K562 (cell line): ENCODE results near the gene PSMC4. TPM values are rescaled to one million over a fixed set of nuclear protein-coding genes. Genes with fewer than 3 reads are reported as not detected.

ENCODE experiments used
- ATAC-seq: fragments of 200-7000 bp; cut with Tn5 transposase; 3 replicates; pipeline ENCODE4 v1.9.1; 2020; ENCODE audit warnings: moderate library complexity
- BruUV-seq: library from RNA; stranded (reverse); fragments of 400-500 nt; replicated peaks from 2 replicates; lab custom pipeline; 2021; lab: Mats Ljungman, UMichigan
- CTCF ChIA-PET: fragments of 300-600 bp; formaldehyde crosslinking; extraction: SDS; loops from one replicate; lab custom pipeline; 2021; ENCODE audit warnings: low intra/inter-chr PET ratio; lab: Yijun Ruan, JAX
- POLR2A ChIA-PET: fragments of 300-600, 350-650 bp; sonication (Branson Sonifier 250); formaldehyde crosslinking; extraction: SDS; loops from one replicate; lab custom pipeline; 2021; ENCODE audit warnings: antibody characterized with exemption, inconsistent platforms; lab: Yijun Ruan, JAX
- DNase-seq, 4 experiments: peaks; one replicate each; pipeline versions ENCODE4 v3.0.0 to v3.0.0-alpha.2; 2011 to 2018; ENCODE audit warnings: low spot score in 3 of 4, mixed read lengths in 3 of 4; ENCODE audit errors: extremely low read depth in 1 of 4
- FAIRE-seq: peaks from 2 replicates; lab custom pipeline; 2011; peaks lifted over from hg19 to GRCh38; lab: Jason Lieb, UNC
- H2AFZ ChIP-seq: 2 replicates; pipeline ENCODE4 v1.6.0; 2011; ENCODE audit warnings: low read depth, low read length, control low read depth, inconsistent platforms
- H3K27ac ChIP-seq: fragments of 200-600 bp; 3 replicates; pipeline ENCODE4 v1.8.0; 2011; ENCODE audit warnings: low read depth, mild to moderate bottlenecking, control low read depth, inconsistent platforms, low read length, moderate library complexity, mixed read lengths; ENCODE audit errors: extremely low read depth
- H3K27me3 ChIP-seq, 2 experiments: fragments of 300-600 bp in 1 of 2; 2 replicates in 1 of 2; 3 replicates in 1 of 2; pipeline versions ENCODE4 v1.6.0 to v1.8.0; 2011; ENCODE audit warnings: inconsistent platforms in 2 of 2, low read length in 2 of 2, mild to moderate bottlenecking in 1 of 2, mixed read lengths in 1 of 2, moderate library complexity in 1 of 2; ENCODE audit not compliant: control insufficient read depth in 2 of 2, insufficient read depth in 2 of 2
- H3K36me3 ChIP-seq: fragments of 300-600 bp; 3 replicates; pipeline ENCODE4 v1.8.0; 2011; ENCODE audit warnings: mild to moderate bottlenecking, low read length, inconsistent platforms; ENCODE audit not compliant: control insufficient read depth, insufficient read depth
- H3K4me1 ChIP-seq, 2 experiments: fragments of 200-600 bp in 1 of 2; replicated peaks in 1 of 2; 2 replicates in 1 of 2; 3 replicates in 1 of 2; pipeline versions ENCODE4 v1.5.1 to v1.8.0; 2011; ENCODE audit warnings: inconsistent platforms in 2 of 2, low read length in 2 of 2, mild to moderate bottlenecking in 1 of 2, mixed read lengths in 1 of 2, moderate library complexity in 1 of 2; ENCODE audit not compliant: control insufficient read depth in 2 of 2, insufficient read depth in 2 of 2
- H3K4me2 ChIP-seq: 2 replicates; pipeline ENCODE4 v1.6.1; 2011; ENCODE audit warnings: low read length, control low read depth, inconsistent platforms, mixed read lengths; ENCODE audit not compliant: insufficient read depth
- H3K4me3 ChIP-seq: fragments of 200-600 bp; sonication (generic), shearing (Covaris generic); 2 replicates; pipeline ENCODE4 v1.5.1; 2016; ENCODE audit warnings: control low read depth, inconsistent platforms
- H3K79me2 ChIP-seq: fragments of 200-600 bp; 3 replicates; pipeline ENCODE4 v1.8.0; 2011; ENCODE audit warnings: low read length, inconsistent platforms; ENCODE audit not compliant: control insufficient read depth, insufficient read depth
- H3K9ac ChIP-seq, 2 experiments: 2 replicates each; pipeline versions ENCODE4 v1.6.0 to v1.6.1; 2011; ENCODE audit warnings: low read depth in 2 of 2, low read length in 2 of 2, control low read depth in 1 of 2, inconsistent platforms in 1 of 2, mild to moderate bottlenecking in 1 of 2, mixed read lengths in 1 of 2; ENCODE audit not compliant: insufficient read depth in 1 of 2
- H3K9me1 ChIP-seq: one replicate; pipeline ENCODE4 v1.6.0; 2011; ENCODE audit warnings: inconsistent platforms, mild to moderate bottlenecking, low read length, moderate library complexity; ENCODE audit not compliant: control insufficient read depth, insufficient read depth
- H3K9me3 ChIP-seq: replicated peaks from 2 replicates; pipeline ENCODE4 v1.5.1; 2011; ENCODE audit warnings: low read depth, low read length, inconsistent platforms; ENCODE audit not compliant: control insufficient read depth, insufficient read depth
- H4K20me1 ChIP-seq: replicated peaks from 2 replicates; pipeline ENCODE4 v1.6.1; 2011; ENCODE audit warnings: low read length, inconsistent platforms, mixed read lengths; ENCODE audit not compliant: control insufficient read depth, insufficient read depth
- CBX3 ChIP-seq, 2 experiments: IDR thresholded peaks; 1 replicate in 1 of 2; 2 replicates in 1 of 2; pipeline ENCODE4 v1.6.1; 2012; ENCODE audit warnings: inconsistent platforms in 2 of 2, low read length in 2 of 2, borderline replicate concordance in 1 of 2, control low read depth in 1 of 2
- PATZ1 ChIP-seq: fragments of 250-450 bp; sonication (Bioruptor Pico); IDR thresholded peaks from 2 replicates; pipeline ENCODE4 v1.5.0; 2020; ENCODE audit warnings: mild to moderate bottlenecking, borderline replicate concordance
- RAD21 ChIP-seq, 2 experiments: fragments of 250-450 bp in 1 of 2; fragments of 450-650 bp in 1 of 2; sonication (Bioruptor Pico) in 1 of 2; formaldehyde crosslinking in 1 of 2; IDR thresholded peaks in 1 of 2; conservative IDR thresholded peaks in 1 of 2; 2 replicates each; pipeline versions ENCODE4 v1.4.0 to v1.8.0; 2020 to 2022; ENCODE audit warnings: mild to moderate bottlenecking in 2 of 2, moderate library complexity in 1 of 2
- RBM25 ChIP-seq: fragments of 200-400 bp; formaldehyde crosslinking; IDR thresholded peaks from 2 replicates; pipeline ENCODE4 v1.6.1; 2018; ENCODE audit warnings: low read length, low read depth, moderate library complexity; ENCODE audit not compliant: severe bottlenecking
- ZNF146 ChIP-seq: IDR thresholded peaks from one replicate; pipeline ENCODE4 v1.6.1; 2018; ENCODE audit warnings: missing compliant biosample characterization; ENCODE audit not compliant: unreplicated experiment
- ZNF24 ChIP-seq: fragments of 450-650 bp; IDR thresholded peaks from 2 replicates; pipeline ENCODE4 v1.6.1; 2016
- ZNF644 ChIP-seq: fragments of 200-800 bp; sonication (Bioruptor generic); IDR thresholded peaks from 2 replicates; pipeline ENCODE4 v1.6.1; 2016; ENCODE audit warnings: low read depth, missing genetic modification characterization, missing compliant biosample characterization
- in situ Hi-C: fragments of 300-500 bp; cut with MboI; formaldehyde crosslinking; loops from 4 replicates; pipeline ENCODE4 v1.15.0; 2018; ENCODE audit warnings: inconsistent platforms, mixed read lengths
- intact Hi-C: fragments of 100-400 bp; cut with micrococcal nuclease; formaldehyde crosslinking; loops from 2 replicates; pipeline ENCODE4 v1.14.2; 2022
- polyA plus RNA-seq, 8 experiments: library from polyadenylated mRNA; depleted of rRNA in 4 of 8; stranded (reverse) in 5 of 8; unstranded in 3 of 8; fragments of >200 nt; fragmentation: Nextera tagmentation in 2 of 8; fragmentation: Illumina TruSeq in 1 of 8; extraction: Ambion mirVana in 2 of 8; extraction: Trizol in 1 of 8; gene quantifications; 2 replicates each; pipeline versions ENCODE4 v1.2.1 to v1.2.3, GENCODE V29; 2011 to 2014; ENCODE audit warnings: inconsistent platforms in 1 of 8, missing spikeins in 1 of 8
- total RNA-seq, 7 experiments: library from RNA; depleted of rRNA in 6 of 7; stranded (reverse); fragments of >200 nt in 6 of 7; fragmentation: Illumina TruSeq in 2 of 7; extraction: Trizol in 2 of 7; gene quantifications; 2 replicates each; pipeline versions ENCODE4 v1.2.1 to v1.2.3, GENCODE V29; 2011 to 2021; ENCODE audit warnings: low replicate concordance in 1 of 7

Gene PSMC4
- total and polyA plus RNA-seq, 9 of the 15 experiments (the other 6 are each of a cell fraction or from before 2014, with no cell fraction given) = 45.9 to 475 (median 142) TPM

GRCh38 chr19:40009674-40010073 lies 38.7 kb downstream of the PSMC4 start:
- Histone ChIP-seq H2AFZ (no peak overlapping the region), H3K4me3 (no peak overlapping the region), H3K36me3 (peaks cover 30% of the 10 kb centered on the region), H3K9ac (no peak overlapping the region), H3K79me2 (no peaks in the 10 kb centered on the region), H3K9me3 (peaks cover 13% of the 10 kb centered on the region), H4K20me1 (no peaks in the 10 kb centered on the region), H3K4me1 (peaks cover 4 to 17% of the 10 kb centered on the region in 2 experiments; a peak in 4 of 5 replicates), H3K9me1 (no peaks in the 10 kb centered on the region), H3K27me3 (no peaks in the 10 kb centered on the region), H3K27ac (no peak overlapping the region), H3K4me2 (no peak overlapping the region)
- intact Hi-C loops (no loop called here), in situ Hi-C loops (no loop called here)
- no peak for DNase-seq
- BruUV-seq = no TSS peak
- FAIRE-seq = no peak
- no peak for TF ChIP-seq PATZ1
- TF ChIP-seq CBX3 (IDR thresholded peaks at IDR 0.05; ENCODE audit: borderline replicate concordance in 1 of 2, low read length in 2 of 2) = 0 out of 3 replicates have a peak, but pooled peaks of 1 of the 2 experiments have one; percentile 12
- TF ChIP-seq RAD21 (CRISPR knock-in tag; conservative IDR thresholded peaks at IDR 0.05 in 1 of 2, IDR thresholded peaks at IDR 0.05 in 1 of 2) = no peak
- TF ChIP-seq ZNF24 = peak; percentile 56; the same call in 1 of the 2 replicates
- no peak for TF ChIP-seq ZNF644 (tag)
- TF ChIP-seq RBM25 = peak; percentile 62
- TF ChIP-seq ZNF146 (CRISPR knock-in tag) = peak; percentile 65
- POLR2A ChIA-PET = no interaction called here
- no peak for ATAC-seq
- CTCF ChIA-PET = no interaction called here
